WERI-Rb-1 (cell line): ENCODE results near the gene NDE1.

Source experiments
- DNase-seq: peaks from one replicate; pipeline ENCODE4 v3.0.0-alpha.2; 2020
- H3K27ac ChIP-seq: fragments of 250-450 bp; sonication (Bioruptor Pico); 2 replicates; pipeline ENCODE4 v1.5.1; 2020; ENCODE audit warnings: mild to moderate bottlenecking, moderate library complexity
- H3K27me3 ChIP-seq: fragments of 250-450 bp; sonication (Bioruptor Pico); 2 replicates; pipeline ENCODE4 v1.5.1; 2021; ENCODE audit warnings: mild to moderate bottlenecking, low read depth, moderate library complexity; ENCODE audit not compliant: insufficient read depth, severe bottlenecking
- H3K36me3 ChIP-seq: fragments of 250-450 bp; sonication (Bioruptor Pico); 2 replicates; pipeline ENCODE4 v1.5.1; 2020; ENCODE audit warnings: mild to moderate bottlenecking, moderate library complexity
- H3K4me3 ChIP-seq: 2 replicates; pipeline ENCODE4 v1.5.1; 2011; ENCODE audit warnings: low read depth, mild to moderate bottlenecking, control low read depth, low read length
- H3K9me3 ChIP-seq: fragments of 250-450 bp; sonication (Bioruptor Pico); 2 replicates; pipeline ENCODE4 v1.5.1; 2021; ENCODE audit warnings: mild to moderate bottlenecking, moderate library complexity; ENCODE audit not compliant: severe bottlenecking
- TF ChIP-seq, protein P1 (sequence below): IDR thresholded peaks from 2 replicates; pipeline ENCODE4 v1.5.1; 2011; ENCODE audit warnings: low read depth, mild to moderate bottlenecking, control low read depth, inconsistent platforms, low read length

NDE1 gene

DNA sequence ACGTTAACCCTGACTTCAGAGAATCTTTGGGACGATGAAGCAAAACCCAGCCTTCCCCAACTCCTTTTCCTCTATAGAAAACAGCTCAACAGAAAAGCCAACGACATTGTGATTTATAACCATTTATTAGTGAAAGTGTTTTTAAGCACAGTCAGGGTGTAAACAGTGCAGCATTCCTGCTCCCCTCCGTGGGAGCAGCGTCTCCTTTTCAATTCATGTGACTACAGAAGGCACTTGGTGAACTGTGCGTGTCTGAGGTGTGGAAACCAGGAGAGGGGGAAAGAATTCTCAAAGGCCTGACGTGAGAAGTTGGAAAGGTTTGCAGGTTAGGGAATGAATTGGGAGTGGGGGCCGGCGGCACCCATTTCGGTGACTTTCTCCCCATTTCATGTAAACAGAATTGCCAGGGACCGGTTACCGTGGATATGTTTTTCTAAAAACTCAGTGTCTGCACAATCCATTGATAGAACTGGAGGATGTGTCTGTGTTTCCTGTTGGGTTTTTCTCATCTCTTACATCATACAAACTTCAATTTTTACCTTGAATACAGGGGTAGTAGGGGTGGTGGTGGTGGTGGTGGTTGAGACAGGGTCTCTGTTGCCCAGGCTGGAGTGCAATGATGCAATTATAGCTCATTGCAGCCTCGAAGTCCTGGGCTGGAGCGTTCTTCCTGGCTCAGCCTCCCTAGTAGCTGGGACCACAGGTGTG lies 53.1 kb downstream of the NDE1 start:
- DNase-seq = no peak
- TF ChIP-seq, protein P1, sequence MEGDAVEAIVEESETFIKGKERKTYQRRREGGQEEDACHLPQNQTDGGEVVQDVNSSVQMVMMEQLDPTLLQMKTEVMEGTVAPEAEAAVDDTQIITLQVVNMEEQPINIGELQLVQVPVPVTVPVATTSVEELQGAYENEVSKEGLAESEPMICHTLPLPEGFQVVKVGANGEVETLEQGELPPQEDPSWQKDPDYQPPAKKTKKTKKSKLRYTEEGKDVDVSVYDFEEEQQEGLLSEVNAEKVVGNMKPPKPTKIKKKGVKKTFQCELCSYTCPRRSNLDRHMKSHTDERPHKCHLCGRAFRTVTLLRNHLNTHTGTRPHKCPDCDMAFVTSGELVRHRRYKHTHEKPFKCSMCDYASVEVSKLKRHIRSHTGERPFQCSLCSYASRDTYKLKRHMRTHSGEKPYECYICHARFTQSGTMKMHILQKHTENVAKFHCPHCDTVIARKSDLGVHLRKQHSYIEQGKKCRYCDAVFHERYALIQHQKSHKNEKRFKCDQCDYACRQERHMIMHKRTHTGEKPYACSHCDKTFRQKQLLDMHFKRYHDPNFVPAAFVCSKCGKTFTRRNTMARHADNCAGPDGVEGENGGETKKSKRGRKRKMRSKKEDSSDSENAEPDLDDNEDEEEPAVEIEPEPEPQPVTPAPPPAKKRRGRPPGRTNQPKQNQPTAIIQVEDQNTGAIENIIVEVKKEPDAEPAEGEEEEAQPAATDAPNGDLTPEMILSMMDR = no peak
- Histone ChIP-seq H3K36me3 (peaks cover 33% of the 10 kb centered on the region), H3K27me3 (no peaks in the 10 kb centered on the region), H3K4me3 (no peak overlapping the region), H3K9me3 (no peaks in the 10 kb centered on the region), H3K27ac (no peak overlapping the region)

- TF ChIP-seq, protein P1 = peak; percentile 83
- Histone ChIP-seq H3K36me3 (peaks cover 20% of the 10 kb centered on the region), H3K27me3 (no peaks in the 10 kb centered on the region), H3K9me3 (no peaks in the 10 kb centered on the region), H3K4me3 (no peak overlapping the region), H3K27ac (no peak overlapping the region)
- peak; percentile 77 for DNase-seq
These were observed 54.5 kb downstream of the NDE1 start for GRCh38 chr16:15704545-15704987.

- Histone ChIP-seq H3K27ac (no peak overlapping the region), H3K27me3 (no peaks in the 10 kb centered on the region), H3K36me3 (peaks cover 15% of the 10 kb centered on the region), H3K4me3 (no peak overlapping the region), H3K9me3 (no peaks in the 10 kb centered on the region)
- TF ChIP-seq, protein P1 = no peak
- DNase-seq = no peak
These were observed 55.1 kb downstream of the NDE1 start for GRCh38 chr16:15705064-15705565.

- Histone ChIP-seq H3K36me3 (no peaks in the 10 kb centered on the region), H3K27me3 (no peaks in the 10 kb centered on the region), H3K27ac (no peak overlapping the region), H3K9me3 (no peaks in the 10 kb centered on the region), H3K4me3 (no peak overlapping the region)
- DNase-seq = no peak
- TF ChIP-seq, protein P1 = no peak
These were observed 57.3 kb downstream of the NDE1 start for GRCh38 chr16:15707332-15707731.

- Histone ChIP-seq H3K36me3 (no peaks in the 10 kb centered on the region), H3K27ac (no peak overlapping the region), H3K27me3 (no peaks in the 10 kb centered on the region), H3K9me3 (no peaks in the 10 kb centered on the region), H3K4me3 (no peak overlapping the region)
- TF ChIP-seq, protein P1 = no peak
- no peak for DNase-seq
These were observed 58.1 kb downstream of the NDE1 start for GRCh38 chr16:15708096-15708495.
